Endometrium (tissue), 2 donors: ENCODE measurements around the gene CEP164.

Experiments
- FAIRE-seq: peaks from 2 replicates; lab custom pipeline; 2012; peaks lifted over from hg19 to GRCh38; lab: Jason Lieb, UNC
- donor health status: control.
- donor health status: control.

The CEP164 gene

DNA sequence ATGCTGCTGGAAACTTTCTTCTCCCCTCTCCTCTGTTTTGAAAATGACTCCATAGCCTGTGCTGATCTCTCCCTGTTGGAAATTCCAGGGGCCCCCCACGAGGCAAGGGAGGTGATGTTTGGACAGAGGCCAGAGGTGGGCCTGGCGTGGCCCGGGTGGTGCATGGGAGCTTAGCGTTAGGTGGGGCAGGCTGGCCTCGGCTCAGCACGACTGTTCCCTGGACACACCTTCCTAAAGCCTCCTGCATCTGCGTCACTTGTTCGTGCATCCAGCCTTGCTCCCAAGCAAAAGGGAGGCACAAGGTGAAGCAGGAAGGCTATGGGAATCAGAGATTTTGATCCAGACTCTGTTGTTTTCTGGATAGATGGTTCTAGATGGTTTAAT is 135.2 kb downstream of the CEP164 start:
- no peak for FAIRE-seq
